ENCODE results near the gene CDKAL1.

CDKAL1 gene

GRCh38 chr6:20817806-20818320 is 283.6 kb downstream of the CDKAL1 start:
- H3K79me2 ChIP-seq (ENCODE audit: insufficient read depth, low read depth), result no peaks in the 10 kb centered on the region
- TF ChIP-seq CTCF (conservative IDR thresholded peaks at IDR 0.05; ENCODE audit: low read depth, low read length), result no peak
- no peak overlapping the region for H3K9ac ChIP-seq
- H3K27me3 ChIP-seq (ENCODE audit: insufficient read depth, low read depth), result no peaks in the 10 kb centered on the region
- no peaks in the 10 kb centered on the region for H3K36me3 ChIP-seq (ENCODE audit: insufficient read depth)
- H3K4me3 ChIP-seq (IDR thresholded peaks at IDR 0.05; ENCODE audit: insufficient read depth, low read depth, low read length), result no peak overlapping the region
- H3K27ac ChIP-seq, result no peak overlapping the region
- no peaks in the 10 kb centered on the region for H4K20me1 ChIP-seq (ENCODE audit: insufficient read depth)
- no peak overlapping the region for H3K4me2 ChIP-seq
- H3K4me1 ChIP-seq (ENCODE audit: low read depth, poor library complexity, severe bottlenecking), result no peaks in the 10 kb centered on the region
- H2AFZ ChIP-seq (ENCODE audit: low read depth), result no peak overlapping the region

- Histone ChIP-seq H3K9ac (no peak overlapping the region), H3K4me1 (ENCODE audit: low read depth, poor library complexity, severe bottlenecking) (no peaks in the 10 kb centered on the region), H4K20me1 (ENCODE audit: insufficient read depth) (no peaks in the 10 kb centered on the region), H2AFZ (ENCODE audit: low read depth) (no peak overlapping the region), H3K4me3 (IDR thresholded peaks at IDR 0.05; ENCODE audit: insufficient read depth, low read depth, low read length) (no peak overlapping the region), H3K79me2 (ENCODE audit: insufficient read depth, low read depth) (no peaks in the 10 kb centered on the region), H3K36me3 (ENCODE audit: insufficient read depth) (no peaks in the 10 kb centered on the region), H3K4me2 (no peak overlapping the region), H3K27me3 (ENCODE audit: insufficient read depth, low read depth) (no peaks in the 10 kb centered on the region), H3K27ac (no peak overlapping the region)
- TF ChIP-seq CTCF (conservative IDR thresholded peaks at IDR 0.05; ENCODE audit: low read depth, low read length), result no peak
Observed at GRCh38 chr6:20819774-20820400, 285.6 kb downstream of the CDKAL1 start.

GRCh38 chr6:20826378-20826777 is 292.1 kb downstream of the CDKAL1 start:
- no peaks in the 10 kb centered on the region for H3K27me3 ChIP-seq (ENCODE audit: insufficient read depth, low read depth)
- H3K4me1 ChIP-seq (ENCODE audit: low read depth, poor library complexity, severe bottlenecking), result no peaks in the 10 kb centered on the region
- H2AFZ ChIP-seq (ENCODE audit: low read depth), result no peak overlapping the region
- TF ChIP-seq CTCF (conservative IDR thresholded peaks at IDR 0.05; ENCODE audit: low read depth, low read length), result no peak
- no peak overlapping the region for H3K4me3 ChIP-seq (IDR thresholded peaks at IDR 0.05; ENCODE audit: insufficient read depth, low read depth, low read length)
- no peak overlapping the region for H3K4me2 ChIP-seq
- H3K36me3 ChIP-seq (ENCODE audit: insufficient read depth), result no peaks in the 10 kb centered on the region
- no peak overlapping the region for H3K27ac ChIP-seq
- H3K79me2 ChIP-seq (ENCODE audit: insufficient read depth, low read depth), result no peaks in the 10 kb centered on the region
- H3K9ac ChIP-seq, result no peak overlapping the region
- no peaks in the 10 kb centered on the region for H4K20me1 ChIP-seq (ENCODE audit: insufficient read depth)

- Histone ChIP-seq H4K20me1 (ENCODE audit: insufficient read depth) (no peaks in the 10 kb centered on the region), H3K4me1 (ENCODE audit: low read depth, poor library complexity, severe bottlenecking) (no peaks in the 10 kb centered on the region), H3K4me2 (no peak overlapping the region), H3K27me3 (ENCODE audit: insufficient read depth, low read depth) (no peaks in the 10 kb centered on the region), H3K4me3 (IDR thresholded peaks at IDR 0.05; ENCODE audit: insufficient read depth, low read depth, low read length) (no peak overlapping the region), H3K9ac (no peak overlapping the region), H3K79me2 (ENCODE audit: insufficient read depth, low read depth) (no peaks in the 10 kb centered on the region), H3K27ac (no peak overlapping the region), H3K36me3 (ENCODE audit: insufficient read depth) (no peaks in the 10 kb centered on the region), H2AFZ (ENCODE audit: low read depth) (no peak overlapping the region)
- no peak for TF ChIP-seq CTCF (conservative IDR thresholded peaks at IDR 0.05; ENCODE audit: low read depth, low read length)
Observed at GRCh38 chr6:20827798-20828197, 293.5 kb downstream of the CDKAL1 start.
